GM21619 (cell line): ENCODE measurements around the gene SGMS1.

Experiments used
- ATAC-seq: cut with Tn5 transposase; IDR thresholded peaks from one replicate; pipeline ENCODE4 v1.9.1; 2021; ENCODE audit not compliant: unreplicated experiment

The SGMS1 gene

DNA sequence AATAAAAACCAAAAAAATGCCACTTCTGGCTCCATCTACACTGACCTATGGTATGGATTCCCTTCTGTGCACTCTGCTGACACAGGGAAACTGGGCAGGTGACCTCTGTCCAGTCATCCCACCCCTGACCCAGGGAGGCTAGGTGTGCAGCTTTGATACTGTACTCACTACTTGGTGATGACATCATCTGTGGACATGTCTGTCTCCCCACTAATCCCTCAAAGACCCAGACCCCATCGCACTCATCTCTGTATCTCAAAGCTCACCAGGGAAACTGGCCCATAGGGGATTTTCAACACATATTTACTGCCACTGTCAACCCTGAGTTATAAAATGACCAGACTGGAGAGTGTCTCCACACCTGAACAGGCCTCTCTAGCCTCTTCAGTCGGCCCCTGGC is 10.6 kb downstream of the SGMS1 start:
- ATAC-seq, result peak; percentile 61

DNA sequence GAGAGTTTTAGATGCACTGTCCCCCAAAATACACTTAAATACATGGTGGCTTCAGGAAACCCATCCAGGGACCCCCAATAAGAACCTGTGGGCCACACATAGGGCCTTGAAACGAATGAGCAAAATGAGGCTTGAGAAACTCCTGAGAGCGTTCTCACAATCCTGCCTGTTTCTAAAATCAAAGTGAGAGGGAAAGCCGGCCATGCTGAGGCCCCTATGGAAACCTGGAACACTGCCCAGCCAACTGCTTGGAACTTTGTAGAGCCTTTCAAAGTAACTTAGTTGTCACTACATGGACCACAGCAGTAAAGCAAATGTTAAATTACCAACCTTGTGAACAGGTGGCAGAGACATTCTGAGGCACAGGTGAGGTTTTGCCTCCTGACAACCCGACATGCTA is 13.4 kb downstream of the SGMS1 start:
- ATAC-seq, result no peak

DNA sequence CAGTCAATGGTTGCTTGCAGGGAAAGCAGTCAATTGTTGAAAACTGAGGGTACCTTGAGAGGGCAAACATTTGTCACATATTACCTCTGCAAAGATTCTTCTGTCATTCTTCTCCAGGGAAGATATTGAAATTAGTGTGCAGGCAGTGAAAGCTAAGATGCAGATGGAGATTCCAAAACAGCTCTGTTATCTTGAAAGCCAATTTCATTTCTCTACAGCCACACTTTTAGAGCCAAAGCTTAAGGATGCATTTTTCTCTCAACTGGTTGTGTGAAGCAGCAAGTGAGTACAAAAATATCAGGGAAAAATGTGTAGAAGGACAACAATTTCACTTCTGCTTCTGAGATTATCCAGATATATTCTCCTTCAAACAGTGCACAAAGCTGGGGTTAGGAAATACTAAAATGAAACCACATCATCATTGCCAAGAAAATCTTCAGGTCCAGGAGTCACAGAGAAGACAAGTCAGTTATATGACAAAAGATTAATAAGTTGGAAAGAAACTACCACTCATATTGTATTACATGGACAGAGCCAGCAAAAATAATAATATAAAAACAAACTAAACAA is 16.3 kb downstream of the SGMS1 start:
- no peak for ATAC-seq

DNA sequence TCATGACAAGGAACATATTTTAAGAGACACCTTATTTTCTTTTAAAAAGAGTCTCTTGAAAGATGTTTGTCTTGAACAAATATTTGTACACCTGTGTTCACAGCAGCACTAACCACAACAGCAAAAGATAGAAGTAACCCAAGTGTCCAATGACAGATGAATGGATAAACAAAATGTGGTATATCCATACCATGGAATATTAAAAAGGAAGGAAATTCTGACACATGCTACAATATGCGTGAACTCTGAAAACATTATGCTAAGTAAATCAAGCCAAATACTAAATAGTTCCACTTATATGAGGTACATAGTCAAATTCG is 17.8 kb downstream of the SGMS1 start:
- ATAC-seq, result no peak

DNA sequence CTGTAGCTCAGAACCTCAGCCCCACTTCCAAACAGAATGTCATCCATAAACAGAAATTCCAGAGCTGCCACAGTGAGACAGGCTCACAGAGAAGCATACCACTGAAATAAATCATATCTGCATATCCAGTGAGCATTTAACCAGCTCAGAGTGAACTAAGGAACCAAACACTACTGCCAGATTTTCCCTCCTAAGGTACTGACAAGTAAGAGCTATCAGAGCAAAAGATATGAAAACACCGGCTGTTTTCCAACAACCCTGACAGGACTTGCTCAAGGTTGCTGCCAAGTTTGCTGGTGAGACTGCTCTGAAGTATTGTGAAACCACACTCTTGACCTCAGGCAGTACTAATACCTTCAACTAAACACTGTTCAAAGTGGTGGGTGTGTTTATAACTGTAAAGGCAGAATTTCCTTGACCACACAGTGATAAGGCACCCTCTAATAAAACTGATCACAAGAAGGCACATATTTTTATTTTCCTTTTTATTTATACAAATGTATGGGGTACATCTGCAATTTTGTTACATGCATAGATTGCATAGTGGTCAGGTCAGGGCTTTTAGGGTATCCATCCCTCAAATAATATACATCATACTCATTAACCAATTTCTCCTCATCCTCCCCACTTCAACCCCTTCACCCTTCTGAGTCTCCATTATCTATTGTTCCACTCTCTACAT is 18.3 kb downstream of the SGMS1 start:
- peak; percentile 68 for ATAC-seq

DNA sequence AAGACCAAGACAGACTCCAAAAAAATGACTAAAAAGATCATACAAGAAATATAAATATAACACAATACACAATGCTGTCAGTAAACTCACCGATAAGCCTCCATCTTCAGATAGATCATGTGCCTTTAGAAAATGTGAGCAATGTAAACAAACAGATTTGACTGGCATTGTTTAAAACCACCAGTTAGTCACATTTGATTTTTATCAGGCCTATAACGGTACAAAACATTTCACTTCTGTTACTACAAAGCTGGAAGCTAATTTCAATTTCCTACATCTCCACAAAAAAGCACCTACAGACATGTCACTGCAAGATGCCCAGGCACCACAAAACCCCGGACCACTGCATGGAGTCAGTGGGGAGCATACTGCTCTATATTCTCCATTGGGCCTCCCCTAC is 18.9 kb downstream of the SGMS1 start:
- no peak for ATAC-seq

DNA sequence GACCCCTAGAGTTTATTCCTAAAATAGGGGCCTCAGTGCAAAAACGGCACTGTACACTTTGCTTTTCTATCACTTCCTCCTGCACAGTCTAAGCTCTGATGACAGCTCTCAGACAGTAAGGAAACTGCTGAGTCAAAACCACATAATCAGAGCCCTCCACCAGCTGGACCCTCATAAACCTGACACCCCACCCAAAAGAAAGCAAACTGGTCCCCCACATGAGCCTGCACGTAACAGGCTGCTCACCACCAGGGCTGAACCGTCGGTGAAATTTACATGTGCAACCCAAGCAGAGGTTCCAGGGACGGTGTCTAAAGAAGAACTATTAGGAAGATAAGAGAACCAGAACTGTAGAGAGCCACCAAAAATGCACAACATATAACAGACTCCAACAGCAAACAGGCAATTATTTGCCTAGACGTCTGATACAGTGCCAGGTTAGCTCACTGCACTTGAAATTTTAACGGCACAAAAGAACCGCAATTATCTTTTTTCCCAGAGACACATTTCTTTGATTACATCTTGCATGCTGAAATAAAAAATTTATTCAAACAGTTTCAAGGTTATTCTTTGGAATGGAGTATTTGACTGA is 19.6 kb downstream of the SGMS1 start:
- peak; percentile 73 for ATAC-seq

DNA sequence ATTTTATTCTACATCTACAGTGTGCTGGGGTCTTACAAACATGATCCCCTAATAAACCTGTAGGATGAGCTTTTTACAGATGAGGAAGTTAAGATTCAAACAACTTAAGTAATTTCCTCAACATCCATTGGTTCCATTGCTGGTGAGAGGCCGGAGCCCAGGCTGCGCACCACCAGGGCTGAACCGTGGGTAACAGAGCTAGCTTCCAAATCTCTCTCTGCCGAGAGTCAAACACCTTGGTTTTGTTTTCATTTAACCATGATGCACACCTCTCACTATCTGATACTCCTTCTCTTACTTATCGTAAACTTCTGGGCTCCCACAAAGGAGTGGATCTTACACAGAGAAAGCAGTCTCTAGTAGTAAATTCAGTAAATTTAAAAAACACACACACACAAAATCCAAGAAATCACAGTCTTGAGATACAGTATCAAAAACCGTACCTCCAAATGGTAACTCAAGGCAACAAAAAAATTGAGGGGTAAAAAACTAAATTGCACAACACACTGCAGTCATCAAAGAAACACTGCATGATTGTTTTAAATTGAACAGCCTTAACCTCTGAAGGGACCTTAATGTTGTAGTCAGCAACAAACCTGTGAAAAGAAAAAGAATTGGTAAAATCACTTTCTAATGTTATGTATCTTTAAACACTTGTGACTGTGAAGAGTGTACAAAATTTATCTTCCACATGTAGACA is 20.5 kb downstream of the SGMS1 start:
- no peak for ATAC-seq

DNA sequence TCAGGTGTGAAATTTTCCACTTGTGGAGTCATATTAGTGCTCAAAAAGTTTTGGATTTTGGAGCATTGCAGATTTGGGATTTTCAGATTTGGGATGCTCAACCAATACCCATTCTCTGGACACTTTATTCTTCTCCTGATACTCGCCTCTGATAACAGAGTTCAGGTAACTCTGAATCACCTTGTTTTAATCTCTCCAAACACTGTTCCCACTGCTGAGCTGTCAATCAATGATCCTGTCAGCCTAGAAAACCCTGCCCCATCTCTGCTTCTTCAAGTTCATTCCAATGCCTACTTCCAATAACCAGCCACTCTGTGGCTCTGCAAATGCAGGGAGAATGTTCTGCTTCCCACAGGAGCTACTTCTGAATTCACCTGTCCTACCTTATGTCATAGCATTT is 21.8 kb downstream of the SGMS1 start:
- no peak for ATAC-seq

DNA sequence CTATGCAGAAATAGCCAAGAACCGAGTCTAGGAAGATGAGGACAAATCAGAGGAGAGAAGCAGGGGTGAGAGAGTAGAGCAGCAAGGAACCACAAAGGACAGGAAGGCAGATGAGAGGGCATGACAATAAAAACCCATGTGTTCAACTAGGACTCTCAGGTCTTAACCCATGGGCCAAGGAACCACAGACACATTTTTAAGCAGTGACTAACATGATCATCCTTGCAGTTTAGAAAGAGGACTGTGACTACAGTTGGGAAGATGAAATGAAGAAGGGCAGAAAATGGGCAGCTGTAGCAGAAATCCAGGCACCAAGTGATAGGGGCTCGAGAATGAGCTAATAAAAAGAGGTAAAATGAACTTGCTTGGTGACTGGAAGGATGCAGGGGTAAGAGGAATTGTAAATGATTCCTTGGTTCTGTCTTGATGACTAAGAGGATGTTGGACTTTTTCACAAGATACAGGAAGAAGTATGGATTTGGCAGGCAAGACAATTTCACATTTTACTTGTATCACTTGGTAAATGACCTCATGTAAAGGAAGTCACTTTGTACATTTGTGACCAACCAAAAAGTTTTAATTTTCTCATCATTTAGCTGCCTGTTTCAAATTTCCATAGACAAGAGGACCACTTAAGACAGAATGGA is 22.8 kb downstream of the SGMS1 start:
- ATAC-seq, result no peak

DNA sequence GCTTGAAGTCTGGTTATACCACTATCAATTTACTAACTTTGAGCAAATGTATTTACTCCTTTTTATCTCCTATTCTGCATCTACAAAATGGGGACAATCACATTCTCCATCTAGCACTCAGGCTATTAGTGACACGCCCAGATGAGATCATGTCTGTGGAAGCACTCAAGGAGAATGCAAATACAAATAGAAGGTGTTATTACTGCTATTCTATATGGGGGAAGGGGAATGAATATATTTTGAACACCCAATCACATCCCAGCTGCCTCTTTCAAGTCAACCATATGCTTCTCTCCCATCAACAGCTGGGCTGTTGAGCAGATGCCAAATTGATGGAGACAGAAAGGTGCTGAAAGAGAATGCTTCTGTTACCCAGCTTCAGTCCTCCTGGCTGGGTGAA is 23.5 kb downstream of the SGMS1 start:
- no peak for ATAC-seq

DNA sequence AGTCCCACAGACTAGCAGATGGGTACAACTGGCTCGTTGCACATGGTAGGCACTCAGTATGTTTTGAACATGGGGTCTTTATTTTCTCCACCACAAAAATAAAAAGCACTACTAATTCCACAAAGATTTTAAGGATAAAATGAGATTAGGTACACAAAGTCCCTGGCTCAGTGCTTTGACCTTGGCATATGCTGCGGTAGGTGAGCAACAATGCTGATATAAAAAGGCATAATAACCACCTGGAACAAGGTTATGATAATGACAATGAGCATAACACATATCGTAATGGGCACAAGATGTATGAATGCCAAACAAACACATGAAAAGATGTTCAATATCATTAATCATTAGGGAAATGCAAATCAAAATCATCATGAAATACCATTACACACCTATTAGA is 26.9 kb downstream of the SGMS1 start:
- ATAC-seq, result no peak

DNA sequence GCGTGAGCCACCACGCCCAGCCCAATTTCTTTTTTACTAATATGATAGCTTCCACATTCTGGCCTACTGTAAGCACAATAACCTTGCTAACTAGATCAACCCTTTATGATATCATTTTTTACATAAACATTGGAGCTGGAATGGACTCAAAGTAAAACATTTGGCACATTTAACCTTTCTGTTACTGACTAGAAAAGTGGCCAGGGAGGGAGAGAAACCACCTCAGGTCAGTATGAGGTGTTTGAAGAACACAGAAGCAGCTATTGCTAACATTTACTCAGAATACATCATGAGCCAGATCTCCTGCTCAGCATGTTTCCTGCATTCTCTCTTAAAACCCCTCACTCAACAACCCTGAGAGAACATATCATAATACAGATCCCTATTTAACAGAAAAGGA is 27.3 kb downstream of the SGMS1 start:
- ATAC-seq, result no peak

DNA sequence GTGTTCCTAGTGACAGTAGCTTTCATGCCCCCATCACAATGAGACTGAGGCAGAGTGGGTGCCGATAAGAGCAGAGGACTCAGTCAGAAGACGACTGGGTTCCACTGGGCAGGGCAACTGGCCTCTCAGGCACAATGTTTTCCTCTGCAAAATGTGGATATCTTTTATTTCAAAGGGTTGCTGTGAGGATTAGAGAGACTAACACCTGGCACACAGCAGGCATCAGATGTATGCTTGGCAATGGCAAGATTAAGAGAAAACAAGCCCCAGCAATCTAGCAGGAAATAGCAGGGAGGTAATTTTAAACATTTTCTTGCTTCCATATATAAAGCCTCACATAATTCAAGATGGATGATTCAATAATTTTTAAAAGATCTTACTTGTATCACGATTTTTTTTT is 28.0 kb downstream of the SGMS1 start:
- no peak for ATAC-seq

DNA sequence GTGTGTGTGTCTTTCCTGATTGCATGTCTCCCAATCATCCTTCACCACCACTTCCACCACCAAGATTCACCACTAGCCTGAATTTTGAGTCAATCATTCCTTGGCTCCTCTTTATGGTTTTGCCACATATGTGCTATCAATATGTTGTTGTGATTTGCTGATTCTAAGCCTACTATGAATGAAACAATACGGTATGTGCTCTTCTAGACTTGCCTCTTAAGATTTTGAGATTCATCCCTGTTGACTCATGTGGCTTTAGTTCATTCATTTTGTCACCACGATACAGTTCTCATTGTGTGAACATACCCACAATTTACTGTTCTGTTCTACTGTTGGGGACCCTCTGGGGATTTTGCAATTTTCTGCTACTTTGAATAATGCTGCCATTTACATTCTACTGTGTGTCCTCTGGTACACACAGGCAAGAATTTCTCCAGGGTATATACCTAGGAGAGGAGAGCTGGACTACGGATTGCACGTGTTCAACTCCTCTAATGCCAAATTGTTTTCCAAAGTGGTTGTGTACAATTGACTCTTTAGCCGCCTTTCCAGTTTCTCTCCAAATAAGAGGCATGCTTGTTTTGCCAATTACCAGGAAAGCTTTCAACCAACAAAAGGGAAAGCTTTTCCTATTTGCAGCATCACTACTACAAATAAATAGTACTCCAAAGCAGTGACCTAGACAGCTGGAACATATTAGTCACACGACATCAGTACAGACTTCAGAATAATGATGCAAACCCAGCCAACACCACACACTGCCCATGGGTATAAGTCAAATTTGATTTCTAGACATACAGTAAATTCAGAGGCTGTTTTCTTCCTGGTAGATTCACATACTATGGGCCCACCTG is 30.0 kb downstream of the SGMS1 start:
- no peak for ATAC-seq

DNA sequence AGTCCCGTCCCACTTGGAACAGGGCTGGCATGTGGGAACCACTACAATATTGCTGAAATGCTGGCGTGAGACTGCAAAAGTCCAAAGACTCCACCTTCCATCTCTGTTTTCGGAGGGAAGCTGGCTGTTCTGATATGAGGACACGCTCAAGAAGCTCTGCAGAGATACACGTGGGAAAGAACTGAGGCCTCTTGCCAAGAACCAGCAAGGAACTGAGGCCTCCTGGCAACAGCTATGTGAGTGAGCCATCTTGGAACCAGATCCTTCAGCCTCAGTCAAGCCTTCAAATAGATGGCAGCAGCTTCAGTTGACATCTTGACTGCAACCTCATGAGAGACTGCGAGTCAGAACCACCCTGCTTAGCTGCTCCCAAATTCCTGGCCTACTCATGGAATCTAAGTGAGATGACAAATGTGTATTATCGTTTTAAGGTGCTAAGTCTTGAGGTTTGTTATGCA is 30.8 kb downstream of the SGMS1 start:
- ATAC-seq, result no peak

DNA sequence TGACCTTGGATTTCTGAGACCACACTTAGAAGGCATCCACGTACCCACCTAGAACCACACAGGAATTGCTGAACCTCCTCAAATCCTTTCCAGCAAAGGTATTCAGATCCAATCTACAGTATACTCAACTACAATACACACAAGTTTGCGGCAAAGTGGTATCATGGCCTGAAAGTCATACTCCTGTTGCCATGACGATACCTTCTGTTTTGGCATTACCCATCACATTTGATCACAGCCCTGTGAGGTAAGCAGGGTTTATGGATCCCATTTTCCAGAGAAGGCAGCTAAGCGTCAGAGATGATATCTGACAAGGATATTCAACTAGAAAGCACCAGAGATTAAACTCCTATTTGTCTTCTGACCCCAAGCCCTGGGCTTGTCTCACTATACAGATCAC is 32.8 kb downstream of the SGMS1 start:
- ATAC-seq, result no peak

DNA sequence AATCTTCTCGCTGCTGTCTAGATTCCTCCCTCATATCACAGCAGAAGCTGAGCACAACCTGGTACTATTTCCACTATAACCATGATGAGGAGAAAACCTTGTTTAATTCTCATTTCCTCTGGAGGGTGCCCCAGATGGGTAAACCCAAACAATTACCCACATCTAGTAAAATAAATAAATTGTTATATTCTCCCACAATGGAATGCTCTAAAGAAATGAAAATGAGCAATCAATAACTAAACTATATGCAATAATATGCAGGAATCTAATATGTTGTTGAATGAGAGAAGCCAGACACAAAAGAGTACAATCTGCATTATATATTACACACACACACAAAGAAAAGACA is 37.0 kb downstream of the SGMS1 start:
- ATAC-seq, result no peak

DNA sequence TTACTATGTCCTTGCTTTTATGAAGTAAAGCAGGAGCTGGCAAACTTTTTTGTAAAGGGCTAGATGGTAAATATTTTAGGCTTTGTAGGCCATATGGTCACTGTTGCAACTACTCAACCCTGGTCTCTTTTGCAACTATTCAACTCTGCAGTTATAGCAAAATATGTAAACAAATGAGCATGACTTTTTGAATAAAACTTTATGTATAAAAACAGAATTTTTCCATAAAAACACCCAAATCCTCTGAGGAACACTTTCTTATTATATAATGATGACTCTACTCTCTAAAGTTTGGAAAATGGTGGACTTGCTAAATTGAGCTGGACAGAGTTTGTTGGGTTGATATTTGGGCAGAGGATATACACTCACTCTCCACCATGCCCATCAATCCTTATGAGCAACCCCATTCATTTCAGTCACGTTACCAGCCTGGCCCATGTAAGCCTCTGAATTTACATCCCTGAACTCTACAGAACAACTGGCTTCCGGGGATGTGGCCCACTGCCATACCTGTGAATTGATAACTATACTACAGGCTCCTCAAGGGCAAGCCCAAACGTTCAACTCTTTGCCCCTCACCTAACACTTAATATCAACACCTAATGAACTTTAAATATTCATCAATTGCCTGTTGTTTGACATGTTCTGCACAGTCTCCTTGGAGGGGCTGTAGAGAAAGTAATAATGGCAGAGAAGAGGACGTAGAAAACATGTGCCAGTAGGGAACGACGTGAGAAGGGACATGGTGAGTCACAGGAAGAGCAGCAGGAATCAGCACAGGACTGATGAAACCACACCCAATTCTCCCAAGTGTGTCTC is 37.6 kb downstream of the SGMS1 start:
- ATAC-seq, result no peak
